COLO668 (cell line): Measurements from ENCODE around the gene BLVRB.
"Not testable (repeated sequence)": the region's sequence is repeated elsewhere in the genome, so short reads cannot be mapped to it uniquely, and the experiment has no call there.

ENCODE experiments used
- DNase-seq: peaks from one replicate; lab custom pipeline; 2025; ENCODE audit not compliant: unreplicated experiment; lab: John Stamatoyannopoulos, UW

BLVRB gene

DNA sequence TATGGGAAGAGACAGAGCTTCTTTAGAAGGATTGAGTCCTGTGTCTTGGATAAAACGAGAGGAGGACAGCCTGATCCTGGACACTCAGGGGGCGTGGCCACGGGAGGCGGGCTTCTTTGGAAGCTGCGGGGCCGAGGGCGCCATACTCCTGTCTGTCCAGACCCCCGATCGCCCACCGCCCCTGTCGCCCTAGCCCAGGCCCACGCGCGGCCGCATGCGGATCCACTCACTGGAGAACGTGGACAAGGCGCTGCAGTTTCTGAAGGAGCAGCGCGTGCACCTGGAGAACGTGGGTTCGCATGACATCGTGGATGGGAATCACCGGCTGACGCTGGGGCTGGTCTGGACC lies 24.3 kb upstream of the BLVRB start:
- no peak for DNase-seq

DNA sequence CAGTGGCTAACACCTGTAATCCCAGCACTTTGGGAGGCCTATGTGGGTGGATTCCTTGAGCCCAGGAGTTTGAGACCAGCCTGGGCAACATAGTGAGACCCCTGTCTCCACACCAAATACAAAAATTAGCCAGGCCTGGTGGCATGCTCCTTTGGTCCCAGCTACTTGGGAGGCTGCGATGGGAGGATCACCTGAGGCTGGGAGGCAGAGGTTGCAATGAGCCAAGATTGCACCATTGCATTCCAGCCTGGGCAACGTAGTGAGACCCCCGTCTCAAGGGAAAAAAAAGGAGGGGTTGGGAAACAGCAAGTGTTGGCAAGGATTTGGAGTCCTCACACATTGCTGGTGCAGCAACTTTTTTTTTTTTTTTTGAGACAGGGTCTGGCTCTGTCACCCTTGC lies 20.5 kb upstream of the BLVRB start:
- DNase-seq, result no peak

DNA sequence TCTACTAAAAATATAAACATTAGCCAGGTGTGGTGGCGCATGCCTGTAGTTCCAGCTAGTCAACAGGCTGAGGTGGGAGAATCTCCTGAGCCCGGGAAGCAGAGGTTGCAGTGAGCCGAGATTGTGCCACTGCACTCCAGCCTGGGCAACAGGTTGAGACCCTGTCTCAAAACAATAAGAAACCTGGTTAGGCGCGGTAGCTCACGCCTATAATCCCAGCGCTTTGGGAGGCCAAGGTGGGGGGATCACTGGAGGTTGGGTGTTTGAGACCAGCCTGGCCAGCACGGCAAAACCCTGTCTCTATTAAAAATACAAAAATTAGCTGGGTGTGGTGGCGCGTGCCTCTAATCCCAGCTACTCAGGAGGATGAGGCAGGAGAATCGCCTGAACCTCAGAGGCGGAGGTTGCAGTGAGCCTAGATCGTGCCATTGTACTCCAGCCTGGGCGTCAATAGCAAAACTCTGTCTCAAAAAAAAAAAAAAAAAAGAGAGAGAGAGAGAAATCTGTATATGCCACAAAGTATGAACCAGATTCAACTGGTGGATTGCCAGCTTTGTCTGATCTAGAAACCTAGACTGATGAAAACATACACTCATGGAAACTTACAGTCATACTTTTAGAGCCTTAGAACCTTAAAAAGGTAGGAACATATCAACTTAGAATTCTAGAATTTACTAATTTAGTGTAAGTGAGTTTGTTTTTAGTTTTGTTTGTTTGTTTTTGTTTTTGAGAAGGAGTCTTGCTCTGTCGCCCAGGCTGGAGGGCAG lies 10.5 kb upstream of the BLVRB start:
- not testable (repeated sequence) for DNase-seq

DNA sequence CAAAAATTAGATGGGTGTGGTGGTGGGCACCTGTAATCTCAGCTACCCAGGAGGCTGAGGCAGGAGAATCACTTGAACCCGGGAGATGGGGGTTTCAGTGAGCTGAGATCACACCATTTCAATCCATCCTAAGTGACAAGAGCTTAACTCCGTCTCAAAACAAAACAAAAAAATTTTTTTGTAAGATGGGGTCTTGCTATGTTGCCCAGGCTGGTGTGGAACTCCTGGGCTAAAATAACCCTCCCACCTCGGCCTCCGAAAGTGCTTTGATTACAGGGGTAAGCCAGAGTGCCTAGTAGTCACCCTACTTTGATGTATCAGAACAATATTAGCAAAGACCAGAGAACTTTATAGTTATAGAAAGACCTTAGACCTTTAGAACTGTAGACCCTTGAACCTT lies 9.2 kb upstream of the BLVRB start:
- no peak for DNase-seq

DNA sequence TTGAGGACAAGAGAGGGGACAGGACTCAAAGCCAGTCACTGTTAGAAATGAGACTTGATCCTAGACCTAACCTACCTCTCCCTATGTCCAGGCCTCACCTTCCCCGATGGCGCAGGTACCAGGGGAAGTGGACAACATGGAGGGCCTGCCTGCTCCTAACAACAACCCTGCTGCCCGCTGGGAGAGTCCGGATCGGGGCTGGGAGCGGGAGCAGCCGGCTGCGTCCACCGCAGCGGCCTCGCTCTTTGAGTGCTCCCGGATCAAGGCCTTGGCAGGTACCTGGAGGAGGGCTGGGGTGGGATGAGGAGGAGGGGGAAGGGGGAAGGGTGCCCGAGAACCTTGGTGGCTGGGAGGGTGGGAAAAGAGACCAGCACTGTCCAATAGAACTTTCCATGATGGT lies 7.0 kb upstream of the BLVRB start:
- DNase-seq, result no peak

DNA sequence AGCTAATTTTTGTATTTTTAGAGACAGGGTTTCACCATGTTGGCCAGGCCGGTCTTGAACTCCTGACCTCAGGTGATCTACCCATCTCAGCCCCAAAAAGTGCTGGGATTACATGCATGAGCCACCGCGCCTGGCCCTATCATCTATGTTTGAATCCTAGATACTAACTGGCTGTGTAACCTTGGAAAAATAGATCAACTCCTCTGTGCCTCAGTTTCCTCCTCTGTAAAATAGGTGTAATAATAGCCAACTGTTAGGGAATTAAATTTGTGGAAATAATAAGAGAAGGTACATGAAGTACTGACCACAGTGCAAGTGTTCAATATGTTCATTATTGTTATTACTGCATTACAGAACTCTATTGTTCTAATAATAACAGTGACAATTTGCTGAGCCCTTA lies 5.6 kb upstream of the BLVRB start:
- no peak for DNase-seq

DNA sequence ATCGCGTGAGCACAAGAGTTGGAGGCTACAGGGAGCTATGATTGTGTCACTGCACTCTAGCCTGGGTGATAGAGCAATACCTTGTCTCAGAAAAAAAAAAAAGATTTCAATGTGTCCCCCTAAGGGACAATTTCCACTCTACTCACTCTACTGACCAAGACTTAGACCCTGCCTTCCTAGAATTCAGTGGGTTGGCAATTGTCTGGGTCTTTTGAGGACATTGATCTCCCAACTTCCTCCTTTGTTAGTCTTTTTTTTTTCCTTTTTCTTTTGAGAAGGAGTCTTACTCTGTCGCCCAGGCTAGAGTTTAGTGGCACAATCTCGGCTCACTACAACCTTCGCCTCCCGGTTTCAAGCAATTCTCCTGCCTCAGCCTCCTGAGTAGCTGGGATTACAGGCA lies 3.5 kb upstream of the BLVRB start:
- no peak for DNase-seq

DNA sequence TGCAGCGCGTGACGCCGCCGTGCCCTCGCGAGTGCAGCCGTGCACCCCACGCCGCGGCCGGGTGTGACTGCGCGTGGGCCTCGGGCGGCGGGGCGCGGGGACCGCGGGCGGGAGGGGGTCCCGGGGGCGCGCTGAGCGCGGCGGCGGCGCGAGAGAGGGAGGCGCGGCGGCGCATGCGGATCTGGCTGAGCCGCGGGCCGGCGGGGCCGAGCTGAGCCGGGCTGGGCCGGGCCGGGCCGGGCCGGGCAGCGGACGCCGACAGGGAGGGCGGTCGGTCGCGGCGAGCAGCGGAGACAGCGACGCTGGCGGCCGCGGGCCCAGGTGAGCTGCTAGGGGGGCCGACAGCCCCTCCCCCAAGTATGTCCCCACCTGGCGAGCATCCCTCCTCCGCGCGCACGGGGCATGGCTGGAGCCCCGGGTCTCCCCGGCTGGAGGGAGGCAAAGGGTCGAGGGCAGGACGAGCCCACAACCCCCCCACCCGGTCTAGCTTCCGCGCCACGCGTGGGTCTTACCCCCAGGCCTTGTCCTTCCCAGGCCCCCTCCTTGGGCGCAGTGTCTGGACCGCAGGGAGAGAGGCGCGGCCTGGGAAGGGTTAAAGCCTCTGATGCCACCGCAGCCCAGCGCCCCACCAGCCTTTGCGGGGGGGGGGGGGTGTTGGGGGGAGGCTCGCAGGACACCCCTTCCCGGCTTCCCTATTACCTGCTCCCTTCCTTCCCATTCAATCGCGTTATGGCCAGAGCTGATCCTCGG lies 1.6 kb upstream of the BLVRB start, which contains the start of gene SPTBN4:
SPTBN4 (plus strand) TSS at position 17 of the 750 bp plus-strand sequence. CDS start 5,621 bp downstream, outside the sequence.
- no peak for DNase-seq

DNA sequence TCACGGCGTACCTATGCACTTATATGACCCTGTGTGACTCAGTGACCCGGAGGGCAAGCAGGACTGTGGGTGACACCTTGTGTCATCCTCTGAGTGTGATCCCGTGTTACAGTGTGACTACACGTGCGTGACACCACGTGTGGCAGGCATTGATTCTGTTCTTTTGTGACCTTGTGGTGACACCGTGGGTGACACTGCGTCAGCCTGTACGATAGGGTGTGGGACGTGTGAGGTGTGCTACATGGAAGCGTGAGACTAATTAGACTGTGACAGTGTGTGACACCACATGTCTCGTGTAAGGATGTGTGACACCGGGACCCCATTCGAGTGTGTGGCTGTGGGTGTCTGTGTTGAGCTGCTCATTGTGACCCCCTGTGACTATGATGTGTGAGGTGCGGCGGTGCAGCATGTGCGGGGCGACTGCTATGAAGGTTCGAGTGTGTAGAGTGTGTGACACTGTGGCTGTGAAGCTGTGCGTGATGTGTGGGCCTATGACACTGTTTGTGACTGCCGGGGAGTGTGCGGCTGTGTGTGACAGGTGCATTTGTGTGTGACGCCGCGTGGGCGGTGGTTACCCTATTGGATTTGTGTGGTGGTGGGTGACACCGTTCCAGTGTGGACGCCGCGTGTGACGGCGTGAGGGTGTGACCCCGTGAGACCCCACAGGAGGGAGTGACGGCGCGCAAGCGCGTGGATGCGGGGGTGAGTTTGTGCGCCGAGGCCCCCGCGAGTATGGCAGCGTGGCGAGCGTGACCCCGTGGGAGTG lies 857 bp upstream of the BLVRB start:
- peak; percentile 30 for DNase-seq

DNA sequence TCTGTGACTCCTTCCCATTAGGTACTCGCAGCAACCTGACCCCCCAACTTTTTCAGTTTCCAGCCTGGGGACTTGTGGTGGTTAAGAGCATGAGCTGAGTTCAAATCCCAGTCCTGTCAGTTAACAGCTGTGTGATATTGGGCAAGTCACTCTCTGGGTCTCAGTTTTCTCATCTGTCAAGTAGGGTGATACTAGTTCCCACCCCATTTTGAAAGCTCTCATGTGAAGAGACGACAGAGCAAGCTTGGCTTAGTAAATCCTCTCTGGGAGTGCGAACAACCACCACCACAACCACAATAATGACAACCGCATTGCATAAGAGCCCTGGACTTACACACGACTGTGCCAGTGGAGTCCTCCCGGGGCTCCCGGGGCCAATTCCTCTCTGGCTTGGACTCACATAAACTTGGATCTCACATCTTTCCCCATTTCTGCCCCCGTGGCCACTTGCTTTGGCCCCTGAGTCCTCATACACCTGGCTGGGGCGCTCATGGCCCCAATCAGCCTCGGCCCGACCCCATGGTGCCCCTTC lies 454 bp downstream of the BLVRB start:
- DNase-seq, result peak; percentile 30

DNA sequence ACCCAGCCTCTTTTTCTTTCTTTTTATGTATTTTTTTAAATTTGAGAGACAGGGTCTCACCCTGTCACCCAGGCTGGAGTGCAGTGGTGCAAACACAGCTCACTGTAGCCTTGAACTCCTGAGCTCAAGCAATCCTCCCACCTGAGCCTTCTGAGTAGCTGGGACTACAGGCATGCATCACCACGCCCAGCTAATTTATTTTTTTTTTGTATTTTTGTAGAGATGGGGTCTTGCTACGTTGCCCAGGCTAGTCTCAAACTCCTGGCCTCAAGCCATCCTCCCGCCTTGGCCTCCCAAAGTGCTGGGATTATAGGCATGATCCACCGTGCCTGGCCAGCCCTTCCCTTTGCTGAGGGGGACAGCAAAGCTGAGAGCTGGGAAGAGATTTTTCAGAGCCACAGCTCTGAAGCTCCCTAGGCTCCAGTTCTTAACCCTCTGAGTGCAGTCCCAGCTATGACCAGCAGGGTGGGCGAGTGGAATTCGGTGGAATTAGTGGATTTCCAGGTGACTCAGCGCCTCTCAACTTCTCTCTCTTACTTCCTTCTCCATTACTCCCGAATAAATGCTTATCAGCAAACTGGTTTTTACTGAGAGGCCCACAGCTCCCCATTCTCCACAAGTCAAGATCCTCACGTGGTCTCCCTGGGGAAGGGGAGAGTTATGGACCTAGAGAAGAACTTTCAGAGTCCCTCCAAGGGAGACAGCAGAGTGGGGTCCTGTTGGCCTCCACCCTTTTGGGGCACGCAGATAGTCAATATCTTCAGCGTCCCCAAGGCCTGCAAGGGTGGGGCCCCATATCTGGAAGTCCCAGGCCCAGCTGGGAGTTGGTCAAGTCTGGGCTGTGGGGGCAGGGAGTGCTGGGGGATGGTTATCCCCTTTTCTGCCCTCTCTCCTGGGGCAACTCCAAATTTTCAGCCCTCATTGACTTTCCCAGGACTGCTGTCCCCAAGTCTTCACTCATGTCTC lies 1.2 kb downstream of the BLVRB start:
- DNase-seq, result peak; percentile 73

DNA sequence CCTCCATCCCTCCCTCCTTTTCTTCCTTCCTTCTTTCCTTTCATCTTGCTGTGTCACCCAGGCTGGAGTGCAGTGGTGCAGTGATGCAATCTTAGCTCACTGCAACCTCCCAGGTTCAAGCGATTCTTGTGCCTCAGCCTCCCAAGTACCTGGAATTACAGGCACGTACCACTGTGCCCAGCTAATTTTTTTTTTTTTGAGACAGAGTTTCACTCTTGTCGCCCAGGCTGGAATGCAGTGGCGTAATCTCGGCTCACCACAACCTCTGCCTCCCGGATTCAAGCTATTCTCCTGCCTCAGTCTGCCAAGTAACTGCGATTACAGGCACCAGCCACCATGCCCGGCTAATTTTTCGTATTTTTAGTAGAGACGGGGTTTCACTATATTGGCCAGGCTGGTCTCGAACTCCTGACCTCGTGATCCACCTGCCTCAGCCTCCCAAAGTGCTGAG lies 1.9 kb downstream of the BLVRB start:
- not testable (repeated sequence) for DNase-seq

DNA sequence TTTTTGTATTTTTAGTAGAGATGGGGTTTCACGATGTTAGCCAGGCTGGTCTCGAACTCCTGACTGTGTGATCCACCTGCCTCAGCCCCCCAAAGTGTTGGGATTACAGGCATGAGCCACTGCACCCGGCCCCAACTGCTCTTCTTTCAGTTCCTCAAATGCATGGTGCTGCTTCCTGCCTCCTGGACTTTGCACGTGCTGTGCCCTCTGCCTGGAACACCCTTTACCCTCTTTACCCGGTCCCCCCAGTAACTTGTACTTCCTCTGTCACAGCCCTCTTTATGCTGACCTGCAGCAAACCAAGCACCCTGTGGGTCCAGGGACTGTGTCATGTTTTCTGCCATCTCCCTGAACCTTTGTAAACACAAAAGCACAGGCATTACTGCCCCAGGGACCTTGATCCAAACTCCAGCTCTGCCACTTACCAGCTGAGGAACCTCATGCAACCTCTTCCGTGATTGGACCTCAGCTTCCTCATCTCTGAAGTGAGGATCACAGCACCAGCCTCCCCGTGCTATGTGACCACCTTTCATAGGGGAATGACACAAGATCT lies 3.8 kb downstream of the BLVRB start:
- DNase-seq, result no peak

DNA sequence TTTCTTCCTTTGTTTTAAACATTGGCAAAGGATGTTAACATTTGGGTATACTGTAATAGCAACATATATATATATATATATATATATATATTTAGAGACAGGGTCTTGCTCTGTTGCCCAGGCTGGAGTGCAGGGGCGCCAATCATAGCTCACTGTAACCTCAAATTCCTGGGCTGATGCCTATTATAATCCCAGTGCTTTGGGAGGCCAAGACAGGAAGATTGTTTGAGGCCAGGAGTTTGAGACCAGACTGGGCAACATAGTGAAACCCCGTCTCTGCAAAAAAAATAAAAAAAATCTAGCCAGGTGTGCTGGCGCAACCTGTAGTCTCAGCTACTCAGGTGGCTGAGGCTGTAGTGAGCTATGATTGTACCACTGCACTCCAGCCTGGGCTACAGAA lies 5.4 kb downstream of the BLVRB start:
- DNase-seq, result no peak

DNA sequence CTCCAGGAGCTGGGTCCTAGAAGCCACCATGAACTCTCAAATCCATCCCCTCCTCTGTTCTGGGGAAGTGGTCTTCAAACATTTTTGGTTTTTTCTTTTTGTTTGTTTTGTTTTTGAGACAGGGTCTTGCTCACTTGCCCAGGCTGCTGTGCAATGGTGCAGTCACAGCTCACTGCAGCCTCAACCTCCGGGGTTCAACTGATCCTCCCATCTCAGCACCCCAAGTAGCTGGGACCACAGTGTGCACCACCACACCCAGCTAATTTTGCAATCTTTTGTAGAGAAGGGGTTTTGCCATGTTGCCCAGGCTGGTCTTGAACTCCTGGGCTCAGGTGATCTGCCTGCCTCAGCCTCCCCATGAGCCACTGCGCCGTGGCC lies 7.0 kb downstream of the BLVRB start:
- DNase-seq, result no peak

DNA sequence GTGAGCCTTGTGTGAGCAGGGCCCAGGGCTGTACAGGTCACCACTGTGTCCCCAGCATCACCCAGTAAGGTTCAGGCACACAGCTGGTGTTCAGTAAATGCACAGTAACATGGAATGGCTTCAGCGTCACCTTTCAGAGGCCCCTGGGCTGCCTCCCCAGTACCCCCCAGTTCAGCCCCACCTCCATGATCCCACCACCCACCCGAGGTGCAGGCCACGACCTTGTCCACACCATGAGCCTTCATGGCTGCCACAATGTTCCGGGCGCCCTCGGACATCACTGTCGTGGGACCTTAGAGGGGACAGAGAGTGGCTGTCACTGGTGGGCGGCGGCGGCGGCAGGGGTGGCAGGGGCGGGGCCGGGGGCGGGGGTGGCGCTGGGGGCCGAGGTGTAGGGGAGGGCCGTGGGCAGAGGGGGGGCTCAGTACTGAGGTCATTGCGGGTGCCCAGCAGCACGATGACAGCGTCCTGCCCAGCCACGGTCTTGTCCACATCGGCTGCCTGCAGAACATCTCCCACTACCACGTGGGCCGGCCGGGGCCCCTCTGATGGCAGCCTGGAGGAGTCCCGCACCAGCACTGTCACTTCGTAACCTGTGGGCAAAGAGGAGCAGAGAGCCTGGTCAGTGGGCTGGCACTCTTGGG lies 7.5 kb downstream of the BLVRB start:
- no peak for DNase-seq

DNA sequence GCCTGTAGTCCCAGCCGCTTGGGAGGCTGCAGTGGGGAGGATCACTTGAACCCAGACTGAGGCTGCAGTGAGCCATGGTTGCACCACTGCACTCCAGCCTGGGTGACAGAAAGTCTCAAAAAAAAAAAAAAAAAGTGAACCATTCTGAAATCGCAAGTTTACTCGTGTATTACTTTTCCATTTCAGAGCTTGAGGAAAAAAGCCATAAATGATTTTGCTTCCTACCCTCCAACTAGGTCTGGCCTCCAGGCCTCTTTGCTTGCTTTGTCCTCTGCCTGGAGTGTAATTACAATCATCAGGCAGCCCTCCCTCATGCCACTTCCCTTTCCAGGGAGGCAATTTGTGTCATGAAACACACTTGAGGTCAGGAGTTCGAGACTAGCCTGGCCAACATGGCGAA lies 8.5 kb downstream of the BLVRB start:
- no peak for DNase-seq

DNA sequence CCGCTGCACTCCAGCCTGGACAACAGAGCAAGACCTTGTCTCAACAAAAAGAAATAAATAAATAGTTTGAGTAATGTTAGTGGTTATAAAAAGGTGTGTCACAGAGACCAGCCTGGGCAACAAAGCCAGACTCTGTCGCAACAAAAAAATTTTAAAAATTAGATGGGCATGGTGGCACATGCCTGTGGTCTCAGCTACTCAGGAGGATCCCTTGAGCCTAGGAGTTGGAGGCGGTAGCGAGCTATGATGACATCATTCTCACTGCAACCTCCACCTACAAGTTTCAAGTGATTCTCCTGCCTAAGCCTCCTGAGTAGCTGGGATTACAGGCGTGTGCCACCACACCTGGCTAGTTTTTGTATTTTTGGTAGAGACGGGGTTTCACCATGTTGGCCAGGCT lies 11.6 kb downstream of the BLVRB start:
- not testable (repeated sequence) for DNase-seq

DNA sequence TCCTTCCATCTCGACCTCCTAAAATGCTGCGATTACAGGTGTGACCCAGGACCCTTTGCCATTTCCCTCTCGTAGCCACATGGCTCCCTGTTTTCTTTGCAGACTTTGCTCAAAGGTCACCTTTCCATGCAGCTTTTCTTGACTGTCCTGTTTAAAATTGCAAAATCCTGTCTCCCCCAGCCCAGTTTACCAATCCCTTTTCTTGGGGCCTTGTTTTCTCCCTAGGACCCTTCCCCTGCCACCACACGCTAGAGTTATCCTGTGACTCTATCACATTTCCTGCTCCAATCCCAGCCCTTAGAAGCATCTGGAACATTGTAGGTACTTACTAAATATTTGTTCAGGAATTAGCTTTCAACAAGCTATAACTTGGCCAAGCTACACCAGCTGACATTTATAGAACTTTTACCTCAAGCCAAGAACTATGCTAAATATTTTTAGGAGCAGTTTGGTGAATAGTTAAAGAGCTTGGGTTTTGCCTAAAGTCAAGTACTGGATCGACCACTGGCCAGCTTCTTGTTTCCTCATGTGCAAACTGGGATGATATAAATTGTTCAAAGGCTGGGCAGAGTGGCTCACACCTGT lies 12.3 kb downstream of the BLVRB start:
- DNase-seq, result no peak
